HepG2 (cell line): Measurements from ENCODE around the gene KRTAP1-3. TPM values are rescaled to one million over a fixed set of nuclear protein-coding genes. Genes with fewer than 3 reads are reported as not detected.
A peak's percentile ranks its signal among the peaks of the same experiment; 100 is the strongest.

Experiments
- ASH2L ChIP-seq: fragments of 300-600, 200-600 bp; sonication (generic); IDR thresholded peaks from 2 replicates; pipeline ENCODE4 v1.7.0; 2017; ENCODE audit warnings: low read depth, mild to moderate bottlenecking, moderate library complexity, mixed read lengths, low read length; ENCODE audit not compliant: insufficient read length
- FOXA1 ChIP-seq, 2 experiments: fragments of 450-650 bp in 1 of 2; sonication (generic) in 1 of 2; formaldehyde crosslinking in 1 of 2; IDR thresholded peaks; 2 replicates each; pipeline versions ENCODE4 v1.4.0 to v1.6.1; 2016 to 2020; ENCODE audit warnings: missing genetic modification reagents in 1 of 2
- FOXO1 ChIP-seq: sonication (generic); formaldehyde crosslinking; IDR thresholded peaks from 2 replicates; pipeline ENCODE4 v1.4.0; 2020; ENCODE audit warnings: missing genetic modification reagents
- GATAD1 ChIP-seq: IDR thresholded peaks from 2 replicates; pipeline ENCODE4 v1.6.1; 2016; ENCODE audit warnings: missing genetic modification reagents, missing compliant biosample characterization
- JUN ChIP-seq: sonication (generic); formaldehyde crosslinking; IDR thresholded peaks from 2 replicates; pipeline ENCODE4 v1.4.0; 2020; ENCODE audit warnings: mild to moderate bottlenecking, missing genetic modification reagents
- MED13 ChIP-seq: sonication (generic); formaldehyde crosslinking; IDR thresholded peaks from 2 replicates; pipeline ENCODE4 v1.5.0; 2020; ENCODE audit warnings: missing genetic modification reagents
- MIER2 ChIP-seq: IDR thresholded peaks from 2 replicates; pipeline ENCODE4 v1.6.1; 2016; ENCODE audit warnings: missing biosample characterization, missing genetic modification reagents
- MTF2 ChIP-seq: sonication (generic); formaldehyde crosslinking; IDR thresholded peaks from 2 replicates; pipeline ENCODE4 v1.5.0; 2020; ENCODE audit warnings: missing genetic modification reagents, borderline replicate concordance
- NR2F2 ChIP-seq: IDR thresholded peaks from 2 replicates; pipeline ENCODE4 v1.6.1; 2012; ENCODE audit warnings: low read depth, inconsistent platforms, borderline replicate concordance
- SMYD3 ChIP-seq: sonication (generic); formaldehyde crosslinking; IDR thresholded peaks from 2 replicates; pipeline ENCODE4 v1.8.1; 2023; ENCODE audit warnings: mild to moderate bottlenecking, missing genetic modification reagents
- ZBTB20 ChIP-seq: sonication (generic); formaldehyde crosslinking; IDR thresholded peaks from 2 replicates; pipeline ENCODE4 v1.8.1; 2023; ENCODE audit warnings: missing genetic modification reagents, low read depth, mild to moderate bottlenecking, borderline replicate concordance
- polyA plus RNA-seq, 8 experiments: library from polyadenylated mRNA; depleted of rRNA in 3 of 8; stranded (reverse) in 7 of 8; unstranded in 1 of 8; fragments of >200 nt; fragmentation: Illumina TruSeq in 4 of 8; extraction: Trizol in 4 of 8; gene quantifications; 2 replicates each; pipeline versions ENCODE4 v1.2.1 to v1.2.3, GENCODE V29; 2011 to 2016; ENCODE audit warnings: low read depth in 4 of 8, missing spikeins in 1 of 8, mixed read lengths in 1 of 8; ENCODE audit not compliant: insufficient read depth in 1 of 8
- total RNA-seq, 5 experiments: library from RNA; depleted of rRNA; stranded (reverse); fragments of >200 nt; fragmentation: Illumina TruSeq; extraction: Trizol; gene quantifications; 2 replicates each; pipeline ENCODE4 v1.2.3, GENCODE V29; 2016; ENCODE audit warnings: low read depth in 1 of 5
- TF ChIP-seq, protein P1 (sequence below): sonication (generic); formaldehyde crosslinking; conservative IDR thresholded peaks from 2 replicates; pipeline ENCODE4 v1.8.0; 2022; ENCODE audit warnings: missing genetic modification reagents
- TF ChIP-seq, protein P2 (sequence below): sonication (generic); formaldehyde crosslinking; IDR thresholded peaks from 2 replicates; pipeline ENCODE4 v1.4.0; 2020; ENCODE audit warnings: missing genetic modification reagents
- TF ChIP-seq, protein P3 (sequence below): sonication (generic); formaldehyde crosslinking; IDR thresholded peaks from 2 replicates; pipeline ENCODE4 v1.4.0; 2020; ENCODE audit warnings: missing genetic modification reagents, borderline replicate concordance
- TF ChIP-seq, protein P4 (sequence below): sonication (generic); formaldehyde crosslinking; conservative IDR thresholded peaks from 2 replicates; pipeline ENCODE4 v1.4.0; 2020; ENCODE audit warnings: mild to moderate bottlenecking, missing genetic modification reagents, moderate library complexity
- TF ChIP-seq, protein P5 (sequence below): sonication (generic); formaldehyde crosslinking; IDR thresholded peaks from 2 replicates; pipeline ENCODE4 v1.5.0; 2020; ENCODE audit warnings: mild to moderate bottlenecking, missing genetic modification reagents, borderline replicate concordance

KRTAP1-3 gene
- total and polyA plus RNA-seq, 2 of the 13 experiments (the other 11 are each of a cell fraction or from before 2014, with no cell fraction given): not detected

DNA sequence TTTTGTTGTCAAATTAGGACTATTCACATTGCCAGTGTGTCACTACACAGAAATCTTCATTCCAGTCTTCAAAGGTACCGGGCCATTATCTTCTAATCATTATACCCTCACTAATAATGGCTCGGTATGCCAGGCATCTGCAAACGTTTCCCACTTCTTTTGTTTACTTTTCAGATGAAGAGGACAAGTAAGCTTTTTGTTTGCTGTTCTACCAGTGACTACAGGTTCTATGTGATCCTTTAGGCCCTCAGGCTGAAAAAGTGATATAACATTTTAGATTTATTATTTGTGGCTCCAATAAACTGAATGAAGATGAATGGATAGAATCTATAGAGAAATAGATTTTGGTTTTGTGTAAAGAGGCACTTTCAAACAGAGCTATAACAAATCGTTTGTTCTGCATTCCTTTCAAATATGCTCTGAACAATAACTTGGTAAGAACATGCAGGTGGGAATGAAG, 25.3 kb downstream of the KRTAP1-3 start (continued):
- TF ChIP-seq, protein P1, sequence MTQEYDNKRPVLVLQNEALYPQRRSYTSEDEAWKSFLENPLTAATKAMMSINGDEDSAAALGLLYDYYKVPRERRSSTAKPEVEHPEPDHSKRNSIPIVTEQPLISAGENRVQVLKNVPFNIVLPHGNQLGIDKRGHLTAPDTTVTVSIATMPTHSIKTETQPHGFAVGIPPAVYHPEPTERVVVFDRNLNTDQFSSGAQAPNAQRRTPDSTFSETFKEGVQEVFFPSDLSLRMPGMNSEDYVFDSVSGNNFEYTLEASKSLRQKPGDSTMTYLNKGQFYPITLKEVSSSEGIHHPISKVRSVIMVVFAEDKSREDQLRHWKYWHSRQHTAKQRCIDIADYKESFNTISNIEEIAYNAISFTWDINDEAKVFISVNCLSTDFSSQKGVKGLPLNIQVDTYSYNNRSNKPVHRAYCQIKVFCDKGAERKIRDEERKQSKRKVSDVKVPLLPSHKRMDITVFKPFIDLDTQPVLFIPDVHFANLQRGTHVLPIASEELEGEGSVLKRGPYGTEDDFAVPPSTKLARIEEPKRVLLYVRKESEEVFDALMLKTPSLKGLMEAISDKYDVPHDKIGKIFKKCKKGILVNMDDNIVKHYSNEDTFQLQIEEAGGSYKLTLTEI (CRISPR knock-in tag): no peak
- TF ChIP-seq FOXO1 (CRISPR knock-in tag): peak; percentile 71; the same call in 1 of the 2 replicates
- no peak for TF ChIP-seq JUN (CRISPR knock-in tag)
- TF ChIP-seq MIER2 (CRISPR knock-in tag): 0 out of 2 replicates have a peak, but pooled peaks have one; percentile 42
- peak; percentile 52; the same call in 1 of the 2 replicates for TF ChIP-seq SMYD3 (CRISPR knock-in tag)
- TF ChIP-seq ZBTB20: peak; percentile 44; the same call in 1 of the 2 replicates
- TF ChIP-seq ASH2L: peak; percentile 85
- TF ChIP-seq NR2F2: peak; percentile 70; the same call in 1 of the 2 replicates
- TF ChIP-seq, protein P2, sequence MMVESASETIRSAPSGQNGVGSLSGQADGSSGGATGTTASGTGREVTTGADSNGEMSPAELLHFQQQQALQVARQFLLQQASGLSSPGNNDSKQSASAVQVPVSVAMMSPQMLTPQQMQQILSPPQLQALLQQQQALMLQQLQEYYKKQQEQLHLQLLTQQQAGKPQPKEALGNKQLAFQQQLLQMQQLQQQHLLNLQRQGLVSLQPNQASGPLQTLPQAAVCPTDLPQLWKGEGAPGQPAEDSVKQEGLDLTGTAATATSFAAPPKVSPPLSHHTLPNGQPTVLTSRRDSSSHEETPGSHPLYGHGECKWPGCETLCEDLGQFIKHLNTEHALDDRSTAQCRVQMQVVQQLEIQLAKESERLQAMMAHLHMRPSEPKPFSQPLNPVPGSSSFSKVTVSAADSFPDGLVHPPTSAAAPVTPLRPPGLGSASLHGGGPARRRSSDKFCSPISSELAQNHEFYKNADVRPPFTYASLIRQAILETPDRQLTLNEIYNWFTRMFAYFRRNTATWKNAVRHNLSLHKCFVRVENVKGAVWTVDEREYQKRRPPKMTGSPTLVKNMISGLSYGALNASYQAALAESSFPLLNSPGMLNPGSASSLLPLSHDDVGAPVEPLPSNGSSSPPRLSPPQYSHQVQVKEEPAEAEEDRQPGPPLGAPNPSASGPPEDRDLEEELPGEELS (CRISPR knock-in tag): peak; percentile 96
- TF ChIP-seq, protein P3, sequence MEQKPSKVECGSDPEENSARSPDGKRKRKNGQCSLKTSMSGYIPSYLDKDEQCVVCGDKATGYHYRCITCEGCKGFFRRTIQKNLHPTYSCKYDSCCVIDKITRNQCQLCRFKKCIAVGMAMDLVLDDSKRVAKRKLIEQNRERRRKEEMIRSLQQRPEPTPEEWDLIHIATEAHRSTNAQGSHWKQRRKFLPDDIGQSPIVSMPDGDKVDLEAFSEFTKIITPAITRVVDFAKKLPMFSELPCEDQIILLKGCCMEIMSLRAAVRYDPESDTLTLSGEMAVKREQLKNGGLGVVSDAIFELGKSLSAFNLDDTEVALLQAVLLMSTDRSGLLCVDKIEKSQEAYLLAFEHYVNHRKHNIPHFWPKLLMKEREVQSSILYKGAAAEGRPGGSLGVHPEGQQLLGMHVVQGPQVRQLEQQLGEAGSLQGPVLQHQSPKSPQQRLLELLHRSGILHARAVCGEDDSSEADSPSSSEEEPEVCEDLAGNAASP (CRISPR knock-in tag): peak; percentile 47; the same call in 1 of the 2 replicates
- TF ChIP-seq MTF2 (CRISPR knock-in tag): no peak
- TF ChIP-seq, protein P4, sequence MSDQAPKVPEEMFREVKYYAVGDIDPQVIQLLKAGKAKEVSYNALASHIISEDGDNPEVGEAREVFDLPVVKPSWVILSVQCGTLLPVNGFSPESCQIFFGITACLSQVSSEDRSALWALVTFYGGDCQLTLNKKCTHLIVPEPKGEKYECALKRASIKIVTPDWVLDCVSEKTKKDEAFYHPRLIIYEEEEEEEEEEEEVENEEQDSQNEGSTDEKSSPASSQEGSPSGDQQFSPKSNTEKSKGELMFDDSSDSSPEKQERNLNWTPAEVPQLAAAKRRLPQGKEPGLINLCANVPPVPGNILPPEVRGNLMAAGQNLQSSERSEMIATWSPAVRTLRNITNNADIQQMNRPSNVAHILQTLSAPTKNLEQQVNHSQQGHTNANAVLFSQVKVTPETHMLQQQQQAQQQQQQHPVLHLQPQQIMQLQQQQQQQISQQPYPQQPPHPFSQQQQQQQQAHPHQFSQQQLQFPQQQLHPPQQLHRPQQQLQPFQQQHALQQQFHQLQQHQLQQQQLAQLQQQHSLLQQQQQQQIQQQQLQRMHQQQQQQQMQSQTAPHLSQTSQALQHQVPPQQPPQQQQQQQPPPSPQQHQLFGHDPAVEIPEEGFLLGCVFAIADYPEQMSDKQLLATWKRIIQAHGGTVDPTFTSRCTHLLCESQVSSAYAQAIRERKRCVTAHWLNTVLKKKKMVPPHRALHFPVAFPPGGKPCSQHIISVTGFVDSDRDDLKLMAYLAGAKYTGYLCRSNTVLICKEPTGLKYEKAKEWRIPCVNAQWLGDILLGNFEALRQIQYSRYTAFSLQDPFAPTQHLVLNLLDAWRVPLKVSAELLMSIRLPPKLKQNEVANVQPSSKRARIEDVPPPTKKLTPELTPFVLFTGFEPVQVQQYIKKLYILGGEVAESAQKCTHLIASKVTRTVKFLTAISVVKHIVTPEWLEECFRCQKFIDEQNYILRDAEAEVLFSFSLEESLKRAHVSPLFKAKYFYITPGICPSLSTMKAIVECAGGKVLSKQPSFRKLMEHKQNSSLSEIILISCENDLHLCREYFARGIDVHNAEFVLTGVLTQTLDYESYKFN (CRISPR knock-in tag): peak; percentile 89
- peak; percentile 78; the same call in 1 of the 2 replicates for TF ChIP-seq MED13 (CRISPR knock-in tag)
- TF ChIP-seq FOXA1 (IDR thresholded peaks at IDR 0.05): 0 out of 2 replicates have a peak, but pooled peaks have one; percentile 47
- TF ChIP-seq FOXA1 (CRISPR knock-in tag; IDR thresholded peaks at IDR 0.05): peak; percentile 83
- TF ChIP-seq GATAD1: 0 out of 2 replicates have a peak, but pooled peaks have one; percentile 33
- TF ChIP-seq, protein P5, sequence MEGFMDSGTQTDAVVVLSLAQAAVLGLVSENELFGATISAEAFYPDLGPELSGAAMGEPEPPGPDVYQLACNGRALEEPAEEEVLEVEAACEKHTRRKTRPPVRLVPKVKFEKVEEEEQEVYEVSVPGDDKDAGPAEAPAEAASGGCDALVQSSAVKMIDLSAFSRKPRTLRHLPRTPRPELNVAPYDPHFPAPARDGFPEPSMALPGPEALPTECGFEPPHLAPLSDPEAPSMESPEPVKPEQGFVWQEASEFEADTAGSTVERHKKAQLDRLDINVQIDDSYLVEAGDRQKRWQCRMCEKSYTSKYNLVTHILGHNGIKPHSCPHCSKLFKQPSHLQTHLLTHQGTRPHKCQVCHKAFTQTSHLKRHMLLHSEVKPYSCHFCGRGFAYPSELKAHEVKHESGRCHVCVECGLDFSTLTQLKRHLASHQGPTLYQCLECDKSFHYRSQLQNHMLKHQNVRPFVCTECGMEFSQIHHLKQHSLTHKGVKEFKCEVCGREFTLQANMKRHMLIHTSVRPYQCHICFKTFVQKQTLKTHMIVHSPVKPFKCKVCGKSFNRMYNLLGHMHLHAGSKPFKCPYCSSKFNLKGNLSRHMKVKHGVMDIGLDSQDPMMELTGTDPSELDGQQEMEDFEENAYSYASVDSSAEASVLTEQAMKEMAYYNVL: peak; percentile 50; the same call in 1 of the 2 replicates
